Right cardiac atrium (tissue), 5 donors: ENCODE measurements around the gene RBM4. TPM values are rescaled to one million over a fixed set of nuclear protein-coding genes. Genes with fewer than 3 reads are reported as not detected.
"Not testable (repeated sequence)": the region's sequence is repeated elsewhere in the genome, so short reads cannot be mapped to it uniquely, and the experiment has no call there.

Experiments
- ATAC-seq, 2 donors: fragments of 200-7000 bp; cut with Tn5 transposase; one replicate each; pipeline versions ENCODE4 v1.8.0 to v1.9.1; 2020; ENCODE audit warnings: moderate library complexity in 2 of 2, mild to moderate bottlenecking in 1 of 2
- DNase-seq, 3 donors: peaks; one replicate each; pipeline ENCODE4 v3.0.0-alpha.2; 2020
- H3K27ac ChIP-seq: one replicate; pipeline ENCODE4 v1.5.1; 2013; ENCODE audit warnings: mild to moderate bottlenecking, low read length, control low read depth, moderate library complexity
- H3K27me3 ChIP-seq: one replicate; pipeline ENCODE4 v1.6.1; 2013; ENCODE audit not compliant: control insufficient read depth, insufficient read depth
- H3K4me1 ChIP-seq: one replicate; pipeline ENCODE4 v1.6.1; 2013; ENCODE audit warnings: low read length; ENCODE audit not compliant: control insufficient read depth, insufficient read depth
- H3K4me3 ChIP-seq: one replicate; pipeline ENCODE4 v1.5.1; 2013; ENCODE audit warnings: low read length, control low read depth
- H3K9me3 ChIP-seq: one replicate; pipeline ENCODE4 v1.6.1; 2013; ENCODE audit warnings: low read length; ENCODE audit not compliant: control insufficient read depth
- WGBS: extraction: QIAGEN DNeasy Blood & Tissue Kit; methylation state at CpG from one replicate; pipeline ENCODE4 v1.1.7; 2013; 5-methylcytosine and 5-hydroxymethylcytosine counted together
- intact Hi-C, 4 donors: fragments of 100-400 bp; cut with DNase I; formaldehyde crosslinking; loops; one replicate each; pipeline versions ENCODE4 v1.11.0 to v1.14.0; 2022 to 2023
- polyA plus RNA-seq: library from polyadenylated mRNA; stranded (reverse); fragments of 200-250 nt; gene quantifications from one replicate; pipeline ENCODE4 v1.2.3, GENCODE V29; 2013
- total RNA-seq, 4 donors: library from RNA; stranded (reverse); fragmentation: NEBNext Ultra II Directional; extraction: Animal tissue kit (Norgen Biotek cat#: 25700); gene quantifications; one replicate each; pipeline ENCODE4 v1.2.1, GENCODE V29; 2021
- donor health status: healthy with polysubstance abuse.
- donor health status: DM: no; HTN: yes; CAD: no.
- donor health status: DM: no; HTN: no; CAD: no.
- donor health status: DM: no; HTN: yes; CAD: no; lungs with severe emphysema.
- donor health status: DM: yes; HTN: yes; CAD: no.

RBM4 gene
- total and polyA plus RNA-seq, 5 donors: 63.3 to 77.9 (median 67.4) TPM

- 92% methylated on average over 6 of the region's 6 CpGs for WGBS
- Histone ChIP-seq H3K9me3 (no peaks in the 10 kb centered on the region), H3K4me1 (peaks cover 7% of the 10 kb centered on the region), H3K27ac (no peak overlapping the region), H3K27me3 (no peaks in the 10 kb centered on the region), H3K4me3 (no peak overlapping the region)
- DNase-seq (no peak), ATAC-seq (no peak)
- intact Hi-C loops: no loop called here
Measured at GRCh38 chr11:66598993-66599392, 39.5 kb upstream of the RBM4 start.

- intact Hi-C loops: no loop called here
- WGBS: 73% methylated on average over 2 of the region's 2 CpGs
- Histone ChIP-seq H3K27me3 (no peaks in the 10 kb centered on the region), H3K4me3 (no peak overlapping the region), H3K9me3 (no peaks in the 10 kb centered on the region), H3K4me1 (peaks cover 3% of the 10 kb centered on the region), H3K27ac (no peak overlapping the region)
- DNase-seq (no peak), ATAC-seq (no peak)
Measured at GRCh38 chr11:66600219-66600618, 38.3 kb upstream of the RBM4 start.

- ATAC-seq (peak; percentile 60 to 71), DNase-seq (peak in 1 of 3 donors; percentile 31)
- WGBS: 79% methylated on average over 4 of the region's 4 CpGs
- intact Hi-C loops: no loop called here
- H3K4me3 ChIP-seq: no peak overlapping the region
- H3K27ac ChIP-seq: peak overlapping the region; percentile 49
- H3K4me1 ChIP-seq: no peaks in the 10 kb centered on the region
- no peaks in the 10 kb centered on the region for H3K9me3 ChIP-seq
- H3K27me3 ChIP-seq: no peaks in the 10 kb centered on the region
Measured at GRCh38 chr11:66600631-66601233, 37.8 kb upstream of the RBM4 start.

GRCh38 chr11:66603072-66603471 lies 35.4 kb upstream of the RBM4 start:
- no peaks in the 10 kb centered on the region for H3K9me3 ChIP-seq
- intact Hi-C loops: no loop called here

GRCh38 chr11:66604155-66604554 lies 34.3 kb upstream of the RBM4 start:
- Histone ChIP-seq H3K9me3 (no peaks in the 10 kb centered on the region), H3K27ac (no peak overlapping the region), H3K27me3 (no peaks in the 10 kb centered on the region), H3K4me1 (no peaks in the 10 kb centered on the region), H3K4me3 (no peak overlapping the region)
- DNase-seq: no peak
- ATAC-seq: no peak
- intact Hi-C loops: no loop called here
- 84% methylated on average over 5 of the region's 5 CpGs for WGBS

More at GRCh38 chr11:66603072-66603471, 35.4 kb upstream of the RBM4 start:
- ATAC-seq (no peak), DNase-seq (no peak)
- H3K27me3 ChIP-seq: no peaks in the 10 kb centered on the region
- H3K27ac ChIP-seq: no peak overlapping the region
- 96% methylated on average over 6 of the region's 6 CpGs for WGBS
- no peaks in the 10 kb centered on the region for H3K4me1 ChIP-seq
- no peak overlapping the region for H3K4me3 ChIP-seq

GRCh38 chr11:66606608-66607007 lies 31.9 kb upstream of the RBM4 start:
- H3K27me3 ChIP-seq, H3K4me1 ChIP-seq, intact Hi-C loops, H3K4me3 ChIP-seq, H3K9me3 ChIP-seq, DNase-seq, ATAC-seq: not testable (repeated sequence)
- peak overlapping the region; percentile 33 for H3K27ac ChIP-seq
- WGBS: 92% methylated on average over 3 of the region's 3 CpGs

- WGBS: 24% methylated on average over 8 of the region's 8 CpGs
Measured at GRCh38 chr11:66607126-66607834, 31.2 kb upstream of the RBM4 start.

GRCh38 chr11:66609721-66610617 lies 28.5 kb upstream of the RBM4 start:
- Histone ChIP-seq H3K4me3 (no peak overlapping the region), H3K4me1 (no peaks in the 10 kb centered on the region), H3K9me3 (no peaks in the 10 kb centered on the region), H3K27me3 (no peaks in the 10 kb centered on the region), H3K27ac (no peak overlapping the region)
- WGBS: 61% methylated on average over 4 of the region's 4 CpGs
- intact Hi-C loops: no loop called here
- DNase-seq (no peak), ATAC-seq (no peak)

More at GRCh38 chr11:66607126-66607834, 31.2 kb upstream of the RBM4 start:
- no peaks in the 10 kb centered on the region for H3K9me3 ChIP-seq
- DNase-seq (peak; percentile 79 to 91 (median 85)), ATAC-seq (peak; percentile 83 to 88)
- H3K27me3 ChIP-seq: no peaks in the 10 kb centered on the region
- no peaks in the 10 kb centered on the region for H3K4me1 ChIP-seq
- no peak overlapping the region for H3K4me3 ChIP-seq
- intact Hi-C loops: no loop called here
- H3K27ac ChIP-seq: peak overlapping the region; percentile 33

- DNase-seq (no peak), ATAC-seq (no peak)
- 85% methylated on average over 1 of the region's 1 CpG for WGBS
- no peaks in the 10 kb centered on the region for H3K9me3 ChIP-seq
- H3K27me3 ChIP-seq: no peaks in the 10 kb centered on the region
- no peak overlapping the region for H3K4me3 ChIP-seq
- intact Hi-C loops: no loop called here
- H3K27ac ChIP-seq: no peak overlapping the region
- no peaks in the 10 kb centered on the region for H3K4me1 ChIP-seq
Measured at GRCh38 chr11:66612458-66612857, 26.0 kb upstream of the RBM4 start.

- no peaks in the 10 kb centered on the region for H3K4me1 ChIP-seq
- H3K4me3 ChIP-seq: no peak overlapping the region
- H3K9me3 ChIP-seq: no peaks in the 10 kb centered on the region
- DNase-seq (no peak), ATAC-seq (no peak)
- no peak overlapping the region for H3K27ac ChIP-seq
- H3K27me3 ChIP-seq: no peaks in the 10 kb centered on the region
- intact Hi-C loops: no loop called here
- WGBS: 63% methylated on average over 13 of the region's 13 CpGs
Measured at GRCh38 chr11:66614073-66614472, 24.4 kb upstream of the RBM4 start.
